HepG2 (cell line): Measurements from ENCODE around the gene FHIT. TPM values are rescaled to one million over a fixed set of nuclear protein-coding genes. Genes with fewer than 3 reads are reported as not detected.

Experiments used
- ATAC-seq: fragments of 200-7000 bp; cut with Tn5 transposase; 3 replicates; pipeline ENCODE4 v1.9.1; 2020; ENCODE audit warnings: mild to moderate bottlenecking, moderate library complexity
- BruUV-seq: library from RNA; stranded (reverse); fragments of 400-500 nt; replicated peaks from 2 replicates; lab custom pipeline; 2021; lab: Mats Ljungman, UMichigan
- CTCF ChIA-PET: fragments of 300-600 bp; formaldehyde crosslinking; extraction: SDS; loops from one replicate; lab custom pipeline; 2021; ENCODE audit warnings: low total read pairs, inconsistent platforms, low intra/inter-chr PET ratio; lab: Yijun Ruan, JAX
- POLR2A ChIA-PET: fragments of 350-600 bp; sonication (Branson Sonifier 250); formaldehyde crosslinking; loops from one replicate; lab custom pipeline; 2020; ENCODE audit warnings: antibody characterized with exemption, inconsistent platforms; lab: Yijun Ruan, JAX
- DNase-seq: peaks from one replicate; pipeline ENCODE4 v3.0.0-alpha.2; 2015; ENCODE audit warnings: low spot score
- FAIRE-seq: peaks from 3 replicates; lab custom pipeline; 2011; peaks lifted over from hg19 to GRCh38; lab: Jason Lieb, UNC
- H2AFZ ChIP-seq: one replicate; pipeline ENCODE4 v1.6.1; 2011; ENCODE audit warnings: low read length, inconsistent platforms
- H3K27ac ChIP-seq: fragments of 300-600 bp; 3 replicates; pipeline ENCODE4 v1.8.0; 2011; ENCODE audit warnings: mixed run types, mild to moderate bottlenecking, mixed read lengths, low read length, inconsistent platforms; ENCODE audit not compliant: insufficient read depth; ENCODE audit errors: extremely low read length
- H3K27me3 ChIP-seq, 2 experiments: fragments of 200-600 bp in 1 of 2; 2 replicates in 1 of 2; 3 replicates in 1 of 2; pipeline versions ENCODE4 v1.6.0 to v1.8.0; 2011; ENCODE audit warnings: low read length in 2 of 2, mild to moderate bottlenecking in 2 of 2, moderate library complexity in 2 of 2, inconsistent platforms in 1 of 2; ENCODE audit not compliant: insufficient read depth in 2 of 2, control insufficient read depth in 1 of 2
- H3K36me3 ChIP-seq, 2 experiments: fragments of 200-600 bp in 1 of 2; replicated peaks in 1 of 2; 2 replicates in 1 of 2; 3 replicates in 1 of 2; pipeline versions ENCODE4 v1.5.1 to v1.8.0; 2011; ENCODE audit warnings: low read length in 2 of 2, inconsistent platforms in 1 of 2; ENCODE audit not compliant: insufficient read depth in 2 of 2, control insufficient read depth in 1 of 2
- H3K4me1 ChIP-seq: 2 replicates; pipeline ENCODE4 v1.5.1; 2012; ENCODE audit warnings: low read length, inconsistent platforms; ENCODE audit not compliant: insufficient read depth
- H3K4me2 ChIP-seq: 2 replicates; pipeline ENCODE4 v1.6.0; 2011; ENCODE audit warnings: low read depth, low read length, inconsistent platforms
- H3K4me3 ChIP-seq, 3 experiments: fragments of 200-600 bp in 1 of 3; sonication (generic), shearing (Covaris generic) in 1 of 3; replicated peaks in 1 of 3; 2 replicates each; pipeline ENCODE4 v1.5.1; 2011 to 2016; ENCODE audit warnings: low read length in 3 of 3, inconsistent platforms in 2 of 3, low read depth in 2 of 3, mild to moderate bottlenecking in 2 of 3, control low read depth in 1 of 3, mixed read lengths in 1 of 3; ENCODE audit not compliant: insufficient read depth in 1 of 3
- H3K79me2 ChIP-seq: one replicate; pipeline ENCODE4 v1.6.1; 2011; ENCODE audit warnings: low read length, inconsistent platforms; ENCODE audit not compliant: insufficient read depth
- H3K9ac ChIP-seq: 2 replicates; pipeline ENCODE4 v1.6.0; 2011; ENCODE audit warnings: mild to moderate bottlenecking, low read depth, low read length, inconsistent platforms; ENCODE audit not compliant: insufficient read depth
- H3K9me3 ChIP-seq: 2 replicates; pipeline ENCODE4 v1.5.1; 2012; ENCODE audit warnings: mild to moderate bottlenecking, low read length
- H4K20me1 ChIP-seq: 2 replicates; pipeline ENCODE4 v1.6.0; 2011; ENCODE audit warnings: inconsistent platforms, mild to moderate bottlenecking, low read length, moderate library complexity; ENCODE audit not compliant: insufficient read depth
- ARNT2 ChIP-seq: sonication (generic); formaldehyde crosslinking; IDR thresholded peaks from 2 replicates; pipeline ENCODE4 v1.8.0; 2022; ENCODE audit warnings: mild to moderate bottlenecking, low read depth, missing genetic modification reagents, moderate library complexity
- ATF7 ChIP-seq, 2 experiments: fragments of 450-650 bp in 1 of 2; sonication (generic) in 1 of 2; formaldehyde crosslinking in 1 of 2; IDR thresholded peaks; 2 replicates each; pipeline versions ENCODE4 v1.4.0 to v1.6.1; 2016 to 2020; ENCODE audit warnings: antibody characterized with exemption in 1 of 2, mild to moderate bottlenecking in 1 of 2, missing genetic modification reagents in 1 of 2
- CC2D1A ChIP-seq: sonication (generic); formaldehyde crosslinking; IDR thresholded peaks from 2 replicates; pipeline ENCODE4 v1.8.1; 2023; ENCODE audit warnings: mild to moderate bottlenecking, missing genetic modification reagents
- GLMP ChIP-seq: sonication (generic); formaldehyde crosslinking; IDR thresholded peaks from 2 replicates; pipeline ENCODE4 v1.9.0; 2021; ENCODE audit warnings: missing genetic modification reagents, mild to moderate bottlenecking, borderline replicate concordance
- HNRNPH1 ChIP-seq: fragments of 200-400 bp; formaldehyde crosslinking; optimal IDR thresholded peaks from 2 replicates; pipeline ENCODE3; 2017; ENCODE audit warnings: mild to moderate bottlenecking, low read depth, low read length
- MTERF4 ChIP-seq: sonication (generic); formaldehyde crosslinking; IDR thresholded peaks from 2 replicates; pipeline ENCODE4 v1.8.0; 2023; ENCODE audit warnings: mild to moderate bottlenecking, missing genetic modification reagents
- PRDM4 ChIP-seq: sonication (generic); formaldehyde crosslinking; IDR thresholded peaks from 2 replicates; pipeline ENCODE4 v1.9.0; 2021; ENCODE audit warnings: missing genetic modification reagents, borderline replicate concordance
- SETDB1 ChIP-seq: sonication (generic); formaldehyde crosslinking; IDR thresholded peaks from 2 replicates; pipeline ENCODE4 v1.5.1; 2020; ENCODE audit warnings: missing genetic modification reagents, mild to moderate bottlenecking, borderline replicate concordance
- SUZ12 ChIP-seq: fragments of 150-350 bp; IDR thresholded peaks from 2 replicates; pipeline ENCODE4 v1.6.1; 2014; ENCODE audit warnings: low read depth, low read length
- SYNCRIP ChIP-seq: fragments of 200-400 bp; formaldehyde crosslinking; IDR thresholded peaks from 2 replicates; pipeline ENCODE4 v1.6.1; 2018; ENCODE audit warnings: mild to moderate bottlenecking, low read depth, low read length; ENCODE audit not compliant: insufficient read depth
- THRA ChIP-seq: sonication (generic); formaldehyde crosslinking; IDR thresholded peaks from 2 replicates; pipeline ENCODE4 v1.4.0; 2020; ENCODE audit warnings: missing genetic modification reagents, borderline replicate concordance
- WIZ ChIP-seq: sonication (generic); formaldehyde crosslinking; IDR thresholded peaks from 2 replicates; pipeline ENCODE4 v1.5.1; 2020; ENCODE audit warnings: mild to moderate bottlenecking, missing genetic modification reagents
- ZKSCAN1 ChIP-seq: fragments of 150-350 bp; IDR thresholded peaks from 2 replicates; pipeline ENCODE4 v1.6.1; 2014; ENCODE audit warnings: low read length
- ZNF225 ChIP-seq: sonication (generic); formaldehyde crosslinking; IDR thresholded peaks from 2 replicates; pipeline ENCODE4 v1.4.0; 2020; ENCODE audit warnings: mild to moderate bottlenecking, missing genetic modification reagents
- ZNF251 ChIP-seq: sonication (generic); formaldehyde crosslinking; IDR thresholded peaks from 2 replicates; pipeline ENCODE4 v1.9.0; 2021; ENCODE audit warnings: mild to moderate bottlenecking, missing genetic modification reagents
- ZNF280B ChIP-seq: sonication (generic); formaldehyde crosslinking; IDR thresholded peaks from 2 replicates; pipeline ENCODE4 v1.5.0; 2020; ENCODE audit warnings: missing genetic modification reagents, mild to moderate bottlenecking, borderline replicate concordance
- ZNF614 ChIP-seq: IDR thresholded peaks from 2 replicates; pipeline ENCODE4 v1.6.1; 2018; ENCODE audit warnings: missing biosample characterization, missing genetic modification reagents, inconsistent platforms, borderline replicate concordance
- WGBS: methylation state at CpG from one replicate; pipeline ENCODE4 v1.1.6; 2017; ENCODE audit warnings: low lambda C conversion rate; 5-methylcytosine and 5-hydroxymethylcytosine counted together
- in situ Hi-C: cut with HindIII; loops from 2 replicates; pipeline ENCODE4 v1.10.0; 2017; ENCODE audit warnings: low pct_unique_long_range_greater_than_20kb; ENCODE audit not compliant: extremely low pct_ligation_motif_present
- intact Hi-C: fragments of 100-400 bp; cut with micrococcal nuclease; formaldehyde crosslinking; loops from one replicate; pipeline ENCODE4 v1.10.0; 2022; ENCODE audit not compliant: unreplicated experiment
- polyA plus RNA-seq, 8 experiments: library from polyadenylated mRNA; depleted of rRNA in 3 of 8; stranded (reverse) in 7 of 8; unstranded in 1 of 8; fragments of >200 nt; fragmentation: Illumina TruSeq in 4 of 8; extraction: Trizol in 4 of 8; gene quantifications; 2 replicates each; pipeline versions ENCODE4 v1.2.1 to v1.2.3, GENCODE V29; 2011 to 2016; ENCODE audit warnings: low read depth in 4 of 8, missing spikeins in 1 of 8, mixed read lengths in 1 of 8; ENCODE audit not compliant: insufficient read depth in 1 of 8
- total RNA-seq, 5 experiments: library from RNA; depleted of rRNA; stranded (reverse); fragments of >200 nt; fragmentation: Illumina TruSeq; extraction: Trizol; gene quantifications; 2 replicates each; pipeline ENCODE4 v1.2.3, GENCODE V29; 2016; ENCODE audit warnings: low read depth in 1 of 5

Gene FHIT
- total and polyA plus RNA-seq, 2 of the 13 experiments (the other 11 are each of a cell fraction or from before 2014, with no cell fraction given): 4.0 to 4.6 TPM

GRCh38 chr3:59970796-59971195 is 1280.5 kb downstream of the FHIT start (continued):
- no peak for TF ChIP-seq MTERF4 (CRISPR knock-in tag)
- no peak for TF ChIP-seq GLMP
- TF ChIP-seq THRA (CRISPR knock-in tag): no peak
- no peak for TF ChIP-seq WIZ (CRISPR knock-in tag)
- no peak for TF ChIP-seq ZNF251
- no peak for TF ChIP-seq HNRNPH1

GRCh38 chr3:59970376-59970775 is 1280.9 kb downstream of the FHIT start:
- BruUV-seq: no TSS peak
- Histone ChIP-seq H3K36me3 (no peaks in the 10 kb centered on the region), H3K27ac (no peak overlapping the region), H3K4me1 (no peaks in the 10 kb centered on the region), H3K4me2 (no peak overlapping the region), H3K79me2 (no peaks in the 10 kb centered on the region), H3K9me3 (no peaks in the 10 kb centered on the region), H3K9ac (no peak overlapping the region), H4K20me1 (no peaks in the 10 kb centered on the region), H3K4me3 (no peak overlapping the region), H3K27me3 (no peaks in the 10 kb centered on the region), H2AFZ (no peak overlapping the region)
- CTCF ChIA-PET: no interaction called here
- POLR2A ChIA-PET: no interaction called here
- FAIRE-seq: no peak
- ATAC-seq: no peak
- 50% methylated on average over 6 of the region's 6 CpGs for WGBS
- in situ Hi-C loops (no loop called here), intact Hi-C loops (no loop called here)
- DNase-seq: no peak
- no peak for TF ChIP-seq CC2D1A
- no peak for TF ChIP-seq SETDB1 (CRISPR knock-in tag)
- no peak for TF ChIP-seq ZKSCAN1
- no peak for TF ChIP-seq SYNCRIP
- TF ChIP-seq ARNT2 (CRISPR knock-in tag): no peak
- no peak for TF ChIP-seq SUZ12
- TF ChIP-seq ATF7 (IDR thresholded peaks at IDR 0.05): no peak
- no peak for TF ChIP-seq ATF7 (CRISPR knock-in tag; IDR thresholded peaks at IDR 0.05)
- no peak for TF ChIP-seq PRDM4 (CRISPR knock-in tag)
- TF ChIP-seq ZNF614 (CRISPR knock-in tag): no peak
- no peak for TF ChIP-seq ZNF225 (CRISPR knock-in tag)
- TF ChIP-seq ZNF280B (CRISPR knock-in tag): no peak
